DOHH2 (cell line): ENCODE data around the gene RXRA.

ENCODE experiments used
- H3F3A ChIP-seq: fragments of 200-600 bp; sonication (generic), shearing (Covaris generic); 2 replicates; pipeline ENCODE4 v1.6.0; 2016; ENCODE audit warnings: antibody characterized with exemption, mild to moderate bottlenecking; ENCODE audit not compliant: control insufficient read depth, insufficient read depth
- H3K27ac ChIP-seq: fragments of 200-600 bp; sonication (generic); 2 replicates; pipeline ENCODE4 v1.5.1; 2014; ENCODE audit warnings: low read depth, mild to moderate bottlenecking, low read length, moderate library complexity
- H3K27me3 ChIP-seq: fragments of 200-600 bp; sonication (generic); 2 replicates; pipeline ENCODE4 v1.6.1; 2014; ENCODE audit warnings: mild to moderate bottlenecking, low read length, mixed read lengths; ENCODE audit not compliant: control insufficient read depth
- H3K36me3 ChIP-seq: fragments of 200-600 bp; sonication (generic); 2 replicates; pipeline ENCODE4 v1.6.1; 2014; ENCODE audit warnings: mild to moderate bottlenecking, low read length, moderate library complexity, mixed read lengths; ENCODE audit not compliant: control insufficient read depth
- H3K4me1 ChIP-seq: fragments of 200-600 bp; sonication (generic); 2 replicates; pipeline ENCODE4 v1.6.1; 2014; ENCODE audit warnings: mild to moderate bottlenecking, low read length, mixed read lengths; ENCODE audit not compliant: control insufficient read depth
- H3K4me2 ChIP-seq: fragments of 200-600 bp; sonication (generic); 2 replicates; pipeline ENCODE4 v1.6.0; 2014; ENCODE audit warnings: mild to moderate bottlenecking, low read length, moderate library complexity
- H3K4me3 ChIP-seq: fragments of 200-600 bp; sonication (generic); 2 replicates; pipeline ENCODE4 v1.5.1; 2014; ENCODE audit warnings: mild to moderate bottlenecking, low read length, mixed read lengths
- H3K79me2 ChIP-seq: fragments of 200-600 bp; sonication (generic); 2 replicates; pipeline ENCODE4 v1.6.1; 2014; ENCODE audit warnings: mild to moderate bottlenecking, low read length, mixed read lengths; ENCODE audit not compliant: control insufficient read depth
- H3K9me2 ChIP-seq: fragments of 200-600 bp; sonication (generic); replicated peaks from 2 replicates; pipeline ENCODE4 v1.6.1; 2014; ENCODE audit warnings: mild to moderate bottlenecking, low read length, mixed read lengths; ENCODE audit not compliant: control insufficient read depth
- H3K9me3 ChIP-seq: fragments of 200-600 bp; sonication (generic); 2 replicates; pipeline ENCODE4 v1.6.1; 2014; ENCODE audit warnings: antibody characterized with exemption, low read length, mixed read lengths; ENCODE audit not compliant: control insufficient read depth, insufficient read depth
- H4K20me1 ChIP-seq: fragments of 200-600 bp; sonication (generic); 2 replicates; pipeline ENCODE4 v1.6.0; 2014; ENCODE audit warnings: low read depth, mild to moderate bottlenecking, antibody characterized with exemption, low read length, moderate library complexity; ENCODE audit not compliant: control insufficient read depth, insufficient read depth
- EZH2phosphoT487 ChIP-seq: fragments of 200-600 bp; sonication (generic); IDR thresholded peaks from 2 replicates; pipeline ENCODE4 v1.6.1; 2017; ENCODE audit warnings: borderline replicate concordance, mild to moderate bottlenecking, antibody characterized with exemption, low read length, moderate library complexity, mixed read lengths
- TF ChIP-seq, protein P1 (sequence below): fragments of 200-600 bp; sonication (generic); IDR thresholded peaks from one replicate; pipeline ENCODE4 v1.5.1; 2014; ENCODE audit warnings: antibody characterized with exemption, mild to moderate bottlenecking, low read depth, low read length; ENCODE audit not compliant: poor library complexity, severe bottlenecking

Gene RXRA

DNA sequence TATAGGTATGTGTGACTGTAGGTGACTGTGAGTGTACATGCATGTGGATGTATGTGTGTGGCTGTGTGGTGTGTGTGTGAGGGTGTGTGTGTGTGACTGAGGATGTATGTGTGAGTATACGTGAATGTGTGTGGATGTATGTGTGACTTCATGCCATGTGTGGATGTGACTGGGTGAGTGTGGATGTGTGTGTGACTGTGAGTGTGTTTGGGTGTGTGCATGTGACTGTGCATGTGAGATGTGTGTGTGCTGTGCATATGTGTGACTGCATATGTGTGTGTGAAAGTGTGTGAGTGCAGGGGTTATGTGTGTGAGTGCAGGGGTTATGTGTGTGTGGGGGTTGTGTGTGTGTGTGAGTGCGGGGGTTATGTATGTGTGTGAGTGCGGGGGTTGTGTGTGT lies 42.3 kb downstream of the RXRA start:
- Histone ChIP-seq H3K4me1 (no peaks in the 10 kb centered on the region), H3K27me3 (no peaks in the 10 kb centered on the region), H3K4me3 (no peak overlapping the region), H3F3A (no peaks in the 10 kb centered on the region), H3K27ac (no peak overlapping the region), H3K36me3 (no peaks in the 10 kb centered on the region), H3K79me2 (no peaks in the 10 kb centered on the region), H3K9me2 (no peaks in the 10 kb centered on the region), H3K9me3 (no peaks in the 10 kb centered on the region), H4K20me1 (no peaks in the 10 kb centered on the region), H3K4me2 (no peak overlapping the region)
- no peak for TF ChIP-seq EZH2phosphoT487
- TF ChIP-seq, protein P1, sequence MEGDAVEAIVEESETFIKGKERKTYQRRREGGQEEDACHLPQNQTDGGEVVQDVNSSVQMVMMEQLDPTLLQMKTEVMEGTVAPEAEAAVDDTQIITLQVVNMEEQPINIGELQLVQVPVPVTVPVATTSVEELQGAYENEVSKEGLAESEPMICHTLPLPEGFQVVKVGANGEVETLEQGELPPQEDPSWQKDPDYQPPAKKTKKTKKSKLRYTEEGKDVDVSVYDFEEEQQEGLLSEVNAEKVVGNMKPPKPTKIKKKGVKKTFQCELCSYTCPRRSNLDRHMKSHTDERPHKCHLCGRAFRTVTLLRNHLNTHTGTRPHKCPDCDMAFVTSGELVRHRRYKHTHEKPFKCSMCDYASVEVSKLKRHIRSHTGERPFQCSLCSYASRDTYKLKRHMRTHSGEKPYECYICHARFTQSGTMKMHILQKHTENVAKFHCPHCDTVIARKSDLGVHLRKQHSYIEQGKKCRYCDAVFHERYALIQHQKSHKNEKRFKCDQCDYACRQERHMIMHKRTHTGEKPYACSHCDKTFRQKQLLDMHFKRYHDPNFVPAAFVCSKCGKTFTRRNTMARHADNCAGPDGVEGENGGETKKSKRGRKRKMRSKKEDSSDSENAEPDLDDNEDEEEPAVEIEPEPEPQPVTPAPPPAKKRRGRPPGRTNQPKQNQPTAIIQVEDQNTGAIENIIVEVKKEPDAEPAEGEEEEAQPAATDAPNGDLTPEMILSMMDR: no peak

DNA sequence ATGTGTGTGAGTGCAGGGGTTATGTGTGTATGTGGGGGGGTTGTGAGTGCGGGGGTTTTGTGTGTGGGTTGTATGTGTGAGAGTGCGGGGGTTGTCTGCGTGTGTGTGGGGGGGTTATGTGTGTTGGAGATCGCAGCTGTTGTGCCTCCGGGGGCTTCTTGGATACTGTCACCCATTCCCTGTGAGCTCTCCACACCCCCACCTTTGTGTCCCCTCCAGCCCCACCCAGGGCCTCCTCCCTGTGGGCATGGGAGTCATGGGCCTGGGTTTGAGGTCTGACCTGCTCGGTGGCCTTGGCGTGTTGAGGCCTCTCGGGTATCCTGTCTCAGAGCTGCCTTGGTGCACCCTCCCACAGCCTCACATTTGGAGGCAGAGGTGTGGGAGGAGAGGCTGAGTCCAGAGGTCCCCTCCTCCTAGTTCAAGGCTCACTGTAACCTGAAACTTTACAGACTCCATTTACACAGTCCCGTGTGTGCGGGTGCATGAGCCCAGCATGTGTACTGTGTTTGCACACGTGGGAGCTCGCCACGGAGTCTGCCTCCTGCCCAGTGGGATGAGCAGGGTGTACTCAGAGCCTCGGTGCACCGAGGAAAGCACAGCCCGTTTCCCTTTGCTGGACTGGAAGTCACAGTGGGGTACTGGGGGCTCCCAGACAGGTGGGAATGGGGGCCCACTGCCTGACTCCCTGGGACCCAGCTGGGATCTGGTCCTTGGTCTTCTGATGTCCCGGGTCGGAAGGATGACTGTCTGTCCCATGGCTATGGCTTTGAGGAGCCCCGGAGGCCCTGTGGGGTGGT lies 43.4 kb downstream of the RXRA start:
- Histone ChIP-seq H3K4me3 (no peak overlapping the region), H3K9me3 (no peaks in the 10 kb centered on the region), H3K27ac (no peak overlapping the region), H3K36me3 (no peaks in the 10 kb centered on the region), H3K79me2 (no peaks in the 10 kb centered on the region), H4K20me1 (no peaks in the 10 kb centered on the region), H3F3A (no peaks in the 10 kb centered on the region), H3K4me1 (no peaks in the 10 kb centered on the region), H3K9me2 (no peaks in the 10 kb centered on the region), H3K4me2 (no peak overlapping the region), H3K27me3 (no peaks in the 10 kb centered on the region)
- no peak for TF ChIP-seq EZH2phosphoT487
- TF ChIP-seq, protein P1: no peak

DNA sequence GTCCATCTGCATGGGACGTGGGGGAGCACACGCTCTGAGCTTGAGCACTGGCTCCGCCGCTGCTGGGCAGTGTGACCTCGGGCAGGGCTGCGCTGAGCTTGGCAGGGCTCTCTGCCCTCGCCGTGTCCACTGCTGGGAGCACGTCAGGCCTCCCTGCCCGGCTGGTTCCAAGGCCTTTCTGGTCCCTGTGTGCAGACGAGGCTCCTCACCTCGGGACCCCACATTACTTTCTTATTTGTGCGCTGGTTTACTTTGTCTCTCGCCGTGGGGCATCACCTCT lies 43.9 kb downstream of the RXRA start:
- Histone ChIP-seq H3K27ac (no peak overlapping the region), H4K20me1 (no peaks in the 10 kb centered on the region), H3F3A (no peaks in the 10 kb centered on the region), H3K79me2 (no peaks in the 10 kb centered on the region), H3K27me3 (no peaks in the 10 kb centered on the region), H3K9me2 (no peaks in the 10 kb centered on the region), H3K4me3 (no peak overlapping the region), H3K4me2 (no peak overlapping the region), H3K36me3 (no peaks in the 10 kb centered on the region), H3K9me3 (no peaks in the 10 kb centered on the region), H3K4me1 (no peaks in the 10 kb centered on the region)
- no peak for TF ChIP-seq EZH2phosphoT487
- TF ChIP-seq, protein P1: no peak
